CD4-positive, alpha-beta T cell treated with Interferon alpha-2 for 1 hour (primary cell): Measurements from ENCODE around the gene BPIFB3.

Source experiments
- DNase-seq, 2 donors: peaks; one replicate each; pipeline ENCODE4 v3.0.0-alpha.2; 2020 to 2022

The BPIFB3 gene

DNA sequence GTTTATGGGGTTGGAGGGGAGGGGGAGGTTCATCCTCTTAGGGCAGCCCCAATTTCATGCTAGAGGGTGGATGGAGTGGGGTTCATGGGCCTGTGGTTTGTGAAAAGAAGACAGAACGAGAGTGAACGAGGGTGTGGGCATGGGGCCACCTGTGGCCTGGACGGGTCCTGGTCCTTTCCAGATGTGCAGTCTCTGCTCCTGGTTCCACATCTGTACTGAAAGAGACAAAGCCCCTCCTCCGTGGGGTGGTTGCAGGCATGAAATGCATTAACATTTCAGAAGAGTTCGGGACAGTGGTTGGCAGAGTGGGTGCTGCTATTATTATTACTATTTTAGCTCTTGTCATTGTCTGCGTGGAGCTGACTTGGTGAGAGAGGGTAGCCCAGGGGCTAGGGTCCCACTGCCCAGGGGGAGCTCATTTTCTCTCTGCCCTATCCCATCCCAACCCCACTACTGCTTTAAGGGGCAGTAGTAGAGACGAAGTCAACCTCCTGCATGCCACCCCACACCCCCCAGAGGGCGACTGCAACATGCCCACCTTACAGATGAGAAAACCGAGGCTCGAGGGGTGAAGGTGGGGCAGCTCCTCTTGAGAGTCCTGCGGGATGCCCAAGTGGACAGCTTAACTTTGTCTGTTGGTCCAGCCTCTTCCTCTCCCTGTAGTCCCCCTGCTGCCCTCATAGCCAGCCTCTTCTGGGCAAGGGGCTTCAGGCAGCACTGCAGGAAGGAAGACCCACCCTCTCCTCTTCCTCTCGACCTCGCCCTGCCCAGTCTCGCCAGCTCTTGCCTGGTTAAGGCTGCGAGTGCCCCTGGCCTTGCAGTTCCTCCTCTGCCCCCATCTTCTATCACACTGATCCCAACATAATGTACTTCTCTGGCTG, 37.8 kb upstream of the BPIFB3 start:
- no peak for DNase-seq

DNA sequence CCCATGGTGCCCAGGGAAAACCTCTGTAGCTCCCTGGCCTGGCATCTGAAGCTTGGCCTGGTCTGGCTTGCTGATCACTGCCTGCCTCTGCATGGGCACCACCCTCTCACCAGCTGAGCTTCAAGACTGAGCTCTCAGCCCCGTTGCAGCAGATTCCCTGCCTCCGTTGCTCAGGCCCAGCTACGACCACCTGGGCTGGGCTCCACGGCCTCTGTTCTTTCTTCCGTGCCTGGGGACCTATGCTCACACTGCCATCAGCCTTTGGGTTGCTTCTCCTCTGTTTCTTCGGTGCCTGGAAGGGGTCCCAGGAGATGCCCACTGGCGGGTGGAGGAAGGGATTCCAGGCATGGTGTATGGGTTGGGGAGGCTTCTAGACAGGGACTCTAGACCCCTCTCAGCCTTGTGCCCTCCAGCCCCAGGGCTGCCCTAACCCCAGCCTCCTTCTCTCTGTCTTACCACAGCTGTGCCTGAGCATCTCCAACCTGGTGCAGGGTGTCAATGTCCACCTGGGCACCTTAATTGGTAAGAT, 37.1 kb upstream of the BPIFB3 start:
- DNase-seq: no peak

GRCh38 chr20:33017542-33017941, 36.2 kb upstream of the BPIFB3 start:
- no peak for DNase-seq

- no peak for DNase-seq
Observed at GRCh38 chr20:33018169-33018931, 35.4 kb upstream of the BPIFB3 start.

DNA sequence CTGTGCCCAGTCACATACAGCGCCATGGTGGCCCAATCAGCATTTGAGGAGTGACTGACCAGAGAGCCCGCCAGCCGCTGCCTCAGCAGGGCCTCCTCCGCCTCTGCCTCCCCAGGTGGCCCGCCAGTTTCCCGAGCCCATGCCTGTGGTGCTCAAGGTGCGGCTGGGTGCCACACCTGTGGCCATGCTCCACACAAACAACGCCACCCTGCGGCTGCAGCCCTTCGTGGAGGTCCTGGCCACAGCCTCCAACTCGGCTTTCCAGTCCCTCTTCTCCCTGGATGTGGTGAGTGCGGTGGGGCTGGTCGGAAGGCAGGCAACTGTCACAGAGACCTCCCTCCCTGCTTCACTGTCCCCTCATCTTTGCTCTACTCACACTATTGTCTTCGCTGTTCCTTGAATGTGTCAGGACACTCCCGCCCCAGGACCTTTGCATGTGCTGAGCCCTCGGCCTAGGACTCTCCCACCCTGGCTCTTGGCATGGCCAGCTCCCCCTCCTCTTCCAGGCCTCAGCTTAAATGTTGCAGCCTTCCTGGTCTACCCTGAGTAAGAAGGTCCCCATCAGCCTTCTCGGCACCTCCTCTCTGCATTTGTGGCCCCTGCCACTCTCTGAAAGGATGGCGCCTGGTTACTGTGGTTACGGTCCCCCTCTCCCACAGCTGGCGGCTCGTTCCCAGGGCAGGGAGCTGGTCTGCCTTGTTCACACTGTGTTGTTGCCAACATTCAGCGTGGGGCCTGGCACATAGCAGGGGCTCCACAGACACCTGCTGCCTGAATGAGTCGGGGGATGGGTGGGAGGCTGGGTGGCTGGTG, 34.0 kb upstream of the BPIFB3 start:
- no peak for DNase-seq

GRCh38 chr20:33020278-33021161, 33.2 kb upstream of the BPIFB3 start:
- no peak for DNase-seq

- DNase-seq: no peak
Observed at GRCh38 chr20:33021879-33022278, 31.8 kb upstream of the BPIFB3 start.

- DNase-seq: no peak
Observed at GRCh38 chr20:33022289-33022688, 31.4 kb upstream of the BPIFB3 start.

GRCh38 chr20:33022694-33023438, 30.8 kb upstream of the BPIFB3 start:
- DNase-seq: no peak

DNA sequence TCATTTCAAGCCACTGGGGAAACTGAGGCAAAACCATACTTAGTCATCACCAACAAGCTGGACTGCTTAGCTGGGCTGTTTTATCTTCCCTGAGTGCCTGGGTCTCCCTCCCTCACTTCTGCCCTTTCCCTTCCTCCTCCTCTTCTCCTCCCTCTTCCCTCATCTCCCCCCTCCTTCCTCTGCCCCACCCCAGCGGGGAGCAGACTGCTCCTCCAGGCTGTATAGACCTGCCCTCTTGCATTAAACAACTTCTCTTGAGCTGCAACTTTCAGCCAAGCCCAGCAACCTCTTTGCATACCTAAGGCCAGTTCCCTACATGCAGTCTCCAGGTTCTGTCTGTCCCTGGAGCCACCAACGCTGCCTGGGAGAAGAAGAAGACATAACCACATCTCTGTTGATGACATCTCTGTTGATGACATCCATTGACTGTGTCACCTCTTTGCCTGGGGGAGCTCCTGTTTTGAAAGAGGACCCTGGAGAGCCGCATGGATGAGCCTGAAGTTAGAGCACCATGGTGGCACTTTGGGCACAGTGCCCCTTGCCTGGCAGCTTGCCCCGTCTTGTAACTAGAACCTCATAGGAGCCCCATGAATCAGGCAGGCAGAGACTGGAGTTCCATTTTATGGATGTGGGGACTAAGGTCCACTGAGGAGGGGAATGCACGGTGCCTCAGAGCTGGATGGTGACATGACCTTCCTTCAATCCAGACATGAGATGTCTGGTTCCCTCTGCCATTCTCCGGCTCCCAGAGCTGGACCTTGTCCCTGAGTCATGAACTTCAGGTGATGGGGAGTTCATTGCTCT, 30.1 kb upstream of the BPIFB3 start:
- no peak for DNase-seq

- DNase-seq: no peak
Observed at GRCh38 chr20:33024243-33024560, 29.5 kb upstream of the BPIFB3 start.

GRCh38 chr20:33024609-33025317, 28.9 kb upstream of the BPIFB3 start:
- DNase-seq: no peak

DNA sequence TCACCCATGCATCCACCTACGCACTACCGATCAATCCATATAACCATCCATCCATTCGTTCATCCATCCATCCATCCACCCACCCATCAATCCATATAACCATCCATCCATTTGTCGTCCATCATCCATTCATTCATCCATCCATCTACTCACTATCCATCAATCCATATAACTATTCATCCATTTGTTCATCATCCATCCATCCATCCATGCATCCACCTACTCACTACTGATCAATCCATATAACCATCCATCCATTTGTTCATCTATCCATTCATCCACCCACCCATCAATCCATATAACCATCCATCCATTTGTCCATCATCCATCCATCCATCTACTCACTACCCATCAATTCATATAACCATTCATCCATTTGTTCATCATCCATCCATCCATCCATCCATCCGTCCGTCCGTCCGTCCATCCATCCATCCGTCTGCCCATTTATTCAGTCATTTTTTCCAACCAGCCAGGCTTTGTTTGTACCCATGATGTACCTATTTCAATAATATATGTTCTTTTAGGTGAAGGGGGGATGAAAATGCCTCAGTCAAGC, 28.3 kb upstream of the BPIFB3 start:
- DNase-seq: no peak

- DNase-seq: no peak
Observed at GRCh38 chr20:33026072-33026778, 27.5 kb upstream of the BPIFB3 start.

- DNase-seq: no peak
Observed at GRCh38 chr20:33026779-33027759, 26.6 kb upstream of the BPIFB3 start.

DNA sequence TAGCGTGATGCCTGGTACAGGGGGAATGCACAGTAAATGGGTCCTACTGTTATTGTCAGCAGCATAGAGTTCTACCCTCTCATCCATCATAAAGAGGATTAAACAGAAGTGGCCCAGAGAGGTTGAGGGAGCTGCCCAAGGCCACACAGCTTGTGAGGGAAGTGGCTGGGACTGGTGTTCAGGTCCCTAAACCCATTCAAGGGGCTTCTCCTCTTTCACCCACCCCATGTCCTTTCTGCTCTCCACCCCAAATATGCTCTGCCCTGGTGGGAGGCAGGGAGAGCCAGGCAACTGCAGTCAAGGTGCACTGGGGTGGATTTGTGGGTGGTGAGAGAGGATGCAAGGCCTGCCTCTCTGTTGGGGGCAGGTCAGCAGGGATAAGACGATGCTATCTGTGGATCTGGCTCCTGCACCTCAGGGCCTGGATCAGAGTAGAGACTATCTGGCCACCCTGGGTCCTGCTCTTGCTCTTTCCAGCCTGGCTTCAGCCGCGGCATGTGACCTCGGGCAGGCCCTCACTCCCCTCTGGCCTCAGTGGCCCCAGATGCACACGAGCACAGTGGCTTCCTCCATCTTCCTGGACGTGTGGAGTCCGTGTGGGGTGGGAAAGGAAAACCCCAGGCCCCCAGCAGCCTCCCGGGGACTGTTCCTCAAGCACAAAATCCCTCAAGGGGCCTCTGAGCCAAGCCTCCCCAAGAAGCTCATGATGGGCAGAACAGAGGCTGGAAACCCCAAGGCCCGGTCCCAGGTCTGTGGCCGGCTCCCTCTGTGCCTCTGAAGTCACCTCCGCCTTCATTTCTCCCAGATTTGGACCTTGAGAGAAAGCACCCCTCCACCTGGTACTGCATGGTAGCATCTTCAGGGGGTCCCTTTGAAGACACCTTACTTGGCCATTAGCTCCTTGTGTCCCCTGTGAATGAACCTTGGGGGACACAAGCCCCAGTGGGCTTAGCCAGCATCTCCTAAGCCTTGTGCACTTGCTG, 25.6 kb upstream of the BPIFB3 start:
- no peak for DNase-seq
